Cardiac muscle cell (in vitro differentiated cells and primary cell): Measurements from ENCODE around the gene TLX2. TPM values are rescaled to one million over a fixed set of nuclear protein-coding genes. Genes with fewer than 3 reads are reported as not detected.
A peak's percentile ranks its signal among the peaks of the same experiment; 100 is the strongest.

Experiments used
- DNase-seq, 2 donors: peaks; one replicate each; pipeline versions ENCODE4 v3.0.0 to v3.0.0-alpha.2; 2010 to 2017; ENCODE audit warnings: low read depth in 1 of 2, low spot score in 1 of 2
- H3K27ac ChIP-seq: fragments of 200-600 bp; sonication (generic); 2 replicates; pipeline ENCODE4 v1.5.1; 2016
- H3K27me3 ChIP-seq: fragments of 200-600 bp; sonication (generic); 2 replicates; pipeline ENCODE4 v1.6.0; 2016; ENCODE audit warnings: control low read depth
- H3K36me3 ChIP-seq: fragments of 200-600 bp; sonication (generic); 2 replicates; pipeline ENCODE4 v1.5.1; 2016; ENCODE audit warnings: control low read depth
- H3K4me1 ChIP-seq: fragments of 200-600 bp; sonication (generic); 2 replicates; pipeline ENCODE4 v1.8.1; 2017; ENCODE audit warnings: low read depth, mild to moderate bottlenecking, mixed run types
- H3K4me3 ChIP-seq: fragments of 200-600 bp; sonication (generic); 2 replicates; pipeline ENCODE4 v1.5.1; 2016; ENCODE audit warnings: mild to moderate bottlenecking
- H3K9me3 ChIP-seq: fragments of 200-600 bp; sonication (generic); 2 replicates; pipeline ENCODE4 v1.5.1; 2017; ENCODE audit warnings: low read depth, mild to moderate bottlenecking, control low read depth
- CTCF ChIP-seq: IDR thresholded peaks from 2 replicates; pipeline ENCODE4 v1.5.1; 2012; ENCODE audit warnings: low read depth, mild to moderate bottlenecking, low read length
- polyA plus RNA-seq: library from polyadenylated mRNA; unstranded; fragments of >200 nt; fragmentation: Nextera tagmentation; extraction: Ambion mirVana; gene quantifications from 2 replicates; pipeline ENCODE4 v1.2.1, GENCODE V29; 2016
- total RNA-seq: library from RNA; depleted of rRNA; stranded (reverse); fragments of >200 nt; gene quantifications from 2 replicates; pipeline ENCODE4 v1.2.3, GENCODE V29; 2016

TLX2 gene
- total and polyA plus RNA-seq, 2 experiments from 2014 or later: 0.06 TPM; not detected in 1

GRCh38 chr2:74562126-74562775 lies 48.0 kb downstream of the TLX2 start:
- DNase-seq: no peak
- no peaks in the 10 kb centered on the region for H3K36me3 ChIP-seq
- TF ChIP-seq CTCF: no peak
- no peak overlapping the region for H3K27ac ChIP-seq
- H3K9me3 ChIP-seq: no peaks in the 10 kb centered on the region
- H3K4me1 ChIP-seq: no peaks in the 10 kb centered on the region
- H3K27me3 ChIP-seq: peaks cover 57% of the 10 kb centered on the region
- no peak overlapping the region for H3K4me3 ChIP-seq

- Histone ChIP-seq H3K27me3 (peaks cover 73% of the 10 kb centered on the region), H3K4me1 (no peaks in the 10 kb centered on the region), H3K9me3 (no peaks in the 10 kb centered on the region), H3K36me3 (no peaks in the 10 kb centered on the region), H3K27ac (no peak overlapping the region), H3K4me3 (no peak overlapping the region)
- DNase-seq: peak in 1 of 2 donors; percentile 67
- no peak for TF ChIP-seq CTCF
Measured at GRCh38 chr2:74564222-74564621, 50.0 kb downstream of the TLX2 start.

GRCh38 chr2:74566076-74566753 lies 52.0 kb downstream of the TLX2 start:
- no peak overlapping the region for H3K27ac ChIP-seq
- H3K27me3 ChIP-seq: peaks cover 61% of the 10 kb centered on the region
- TF ChIP-seq CTCF: no peak
- H3K36me3 ChIP-seq: no peaks in the 10 kb centered on the region
- DNase-seq: no peak
- no peaks in the 10 kb centered on the region for H3K9me3 ChIP-seq
- no peaks in the 10 kb centered on the region for H3K4me1 ChIP-seq
- H3K4me3 ChIP-seq: no peak overlapping the region

GRCh38 chr2:74566754-74567085 lies 52.5 kb downstream of the TLX2 start:
- H3K4me1 ChIP-seq: no peaks in the 10 kb centered on the region
- H3K9me3 ChIP-seq: no peaks in the 10 kb centered on the region
- TF ChIP-seq CTCF: no peak
- peak in 1 of 2 donors; percentile 89 for DNase-seq
- H3K27ac ChIP-seq: no peak overlapping the region
- H3K27me3 ChIP-seq: peaks cover 56% of the 10 kb centered on the region
- H3K36me3 ChIP-seq: no peaks in the 10 kb centered on the region
- no peak overlapping the region for H3K4me3 ChIP-seq

Other genes starting within 250 kb of the TLX2 start
- gene SLC4A5, start 171.0 kb upstream of the TLX2 start, total RNA-seq: 2.3 and 9.0 TPM in 2 replicates
- gene SLC4A5, start 171.0 kb upstream of the TLX2 start, polyA plus RNA-seq: 1.5 and 3.3 TPM in 2 replicates
- gene DCTN1, start 134.1 kb upstream of the TLX2 start, total RNA-seq: 130 and 156 TPM in 2 replicates
- 164 and 178 TPM in 2 replicates for gene DCTN1, start 134.1 kb upstream of the TLX2 start, polyA plus RNA-seq
- 7.6 and 9.5 TPM in 2 replicates for gene C2orf81, start 92.8 kb upstream of the TLX2 start, total RNA-seq
- gene C2orf81, start 92.8 kb upstream of the TLX2 start, polyA plus RNA-seq: 7.1 and 8.5 TPM in 2 replicates
- gene WDR54, start 92.7 kb upstream of the TLX2 start, total RNA-seq: 88.5 and 91.5 TPM in 2 replicates
- 132 and 159 TPM in 2 replicates for gene WDR54, start 92.7 kb upstream of the TLX2 start, polyA plus RNA-seq
- gene RTKN, start 72.5 kb upstream of the TLX2 start, total RNA-seq: 41.1 and 53.3 TPM in 2 replicates
- gene RTKN, start 72.5 kb upstream of the TLX2 start, polyA plus RNA-seq: 53.3 and 61.7 TPM in 2 replicates
- gene INO80B, start 59.4 kb upstream of the TLX2 start, total RNA-seq: 23.0 and 40.9 TPM in 2 replicates
- gene INO80B, start 59.4 kb upstream of the TLX2 start, polyA plus RNA-seq: 15.4 and 23.8 TPM in 2 replicates
- gene WBP1, start 56.0 kb upstream of the TLX2 start, total RNA-seq: 168 and 174 TPM in 2 replicates
- 156 and 170 TPM in 2 replicates for gene WBP1, start 56.0 kb upstream of the TLX2 start, polyA plus RNA-seq
- gene MOGS, start 49.1 kb upstream of the TLX2 start, total RNA-seq: 58.5 and 67.3 TPM in 2 replicates
- 31.9 and 50.1 TPM in 2 replicates for gene MOGS, start 49.1 kb upstream of the TLX2 start, polyA plus RNA-seq
- 50.8 and 50.9 TPM in 2 replicates for gene MRPL53, start 41.8 kb upstream of the TLX2 start, total RNA-seq
- 132 and 140 TPM in 2 replicates for gene MRPL53, start 41.8 kb upstream of the TLX2 start, polyA plus RNA-seq
- 18.1 and 33.5 TPM in 2 replicates for gene CCDC142, start 31.5 kb upstream of the TLX2 start, total RNA-seq
- gene CCDC142, start 31.5 kb upstream of the TLX2 start, polyA plus RNA-seq: 16.8 and 23.4 TPM in 2 replicates
- 16.8 and 32.9 TPM in 2 replicates for gene TTC31, start 31.4 kb upstream of the TLX2 start, total RNA-seq
- 23.0 and 29.1 TPM in 2 replicates for gene TTC31, start 31.4 kb upstream of the TLX2 start, polyA plus RNA-seq
- 0.49 and 0.80 TPM in 2 replicates for gene LBX2, start 14.8 kb upstream of the TLX2 start, total RNA-seq
- gene LBX2, start 14.8 kb upstream of the TLX2 start, polyA plus RNA-seq: 1.7 TPM in 1 of 2 replicates, not detected in the other
- 7.8 and 10.9 TPM in 2 replicates for gene PCGF1, start 6.8 kb upstream of the TLX2 start, total RNA-seq
- 14.2 and 18.9 TPM in 2 replicates for gene PCGF1, start 6.8 kb upstream of the TLX2 start, polyA plus RNA-seq
- 0.98 and 1.1 TPM in 2 replicates for gene DQX1, start 11.8 kb downstream of the TLX2 start, total RNA-seq
- 0.60 and 0.67 TPM in 2 replicates for gene DQX1, start 11.8 kb downstream of the TLX2 start, polyA plus RNA-seq
- gene AUP1, start 15.3 kb downstream of the TLX2 start, total RNA-seq: 93.2 and 105 TPM in 2 replicates
- gene AUP1, start 15.3 kb downstream of the TLX2 start, polyA plus RNA-seq: 120 and 122 TPM in 2 replicates
- gene HTRA2, start 15.5 kb downstream of the TLX2 start, total RNA-seq: 39.9 and 55.1 TPM in 2 replicates
- 57.6 and 82.0 TPM in 2 replicates for gene HTRA2, start 15.5 kb downstream of the TLX2 start, polyA plus RNA-seq
- gene LOXL3, start 39.5 kb downstream of the TLX2 start, total RNA-seq: 23.7 and 43.3 TPM in 2 replicates
- 13.4 and 31.7 TPM in 2 replicates for gene LOXL3, start 39.5 kb downstream of the TLX2 start, polyA plus RNA-seq
- 12.8 and 26.1 TPM in 2 replicates for gene DOK1, start 40.3 kb downstream of the TLX2 start, total RNA-seq
- gene DOK1, start 40.3 kb downstream of the TLX2 start, polyA plus RNA-seq: 10.0 and 20.2 TPM in 2 replicates
- not detected in 2 replicates for gene M1AP, start 133.9 kb downstream of the TLX2 start, total RNA-seq
- not detected in 2 replicates for gene M1AP, start 133.9 kb downstream of the TLX2 start, polyA plus RNA-seq
- 8.4 and 8.6 TPM in 2 replicates for gene SEMA4F, start 139.8 kb downstream of the TLX2 start, total RNA-seq
- 8.3 and 8.7 TPM in 2 replicates for gene SEMA4F, start 139.8 kb downstream of the TLX2 start, polyA plus RNA-seq